Upper lobe of left lung (tissue), 6 donors: ENCODE results near the gene C20orf96. TPM values are rescaled to one million over a fixed set of nuclear protein-coding genes. Genes with fewer than 3 reads are reported as not detected.

Source experiments
- ATAC-seq, 2 donors: fragments of 200-7000 bp; cut with Tn5 transposase; one replicate each; pipeline ENCODE4 v1.9.1; 2022; ENCODE audit warnings: mild to moderate bottlenecking in 2 of 2, moderate library complexity in 2 of 2; ENCODE audit not compliant: low FRiP score in 2 of 2
- DNase-seq, 2 donors: peaks; one replicate each; pipeline ENCODE4 v3.0.0-alpha.2; 2019 to 2020
- H3K27ac ChIP-seq, 4 donors: fragments of 200-600 bp; sonication (generic); one replicate each; pipeline ENCODE4 v1.5.1; 2016 to 2019
- H3K27me3 ChIP-seq, 4 donors: fragments of 200-600 bp; sonication (generic); one replicate each; pipeline ENCODE4 v1.5.1; 2017 to 2019
- H3K36me3 ChIP-seq, 4 donors: fragments of 200-600 bp; sonication (generic); one replicate each; pipeline ENCODE4 v1.5.1; 2016 to 2019
- H3K4me1 ChIP-seq, 4 donors: fragments of 200-600 bp; sonication (generic); one replicate each; pipeline ENCODE4 v1.5.1; 2018 to 2019
- H3K4me3 ChIP-seq, 4 donors: fragments of 200-600 bp; sonication (generic); one replicate each; pipeline ENCODE4 v1.5.1; 2017 to 2019; ENCODE audit warnings: mild to moderate bottlenecking in 2 of 4, moderate library complexity in 1 of 4
- H3K9me3 ChIP-seq, 4 donors: fragments of 200-600 bp; sonication (generic); one replicate each; pipeline ENCODE4 v1.5.1; 2018 to 2019
- EP300 ChIP-seq, 4 donors: sonication (generic); formaldehyde crosslinking; IDR thresholded peaks; one replicate each; pipeline ENCODE4 v1.5.1; 2017; ENCODE audit warnings: antibody characterized with exemption in 4 of 4, control low read depth in 2 of 4
- POLR2A ChIP-seq, 4 donors: fragments of 450-650 bp; IDR thresholded peaks; one replicate each; pipeline ENCODE4 v1.5.1; 2016 to 2017; ENCODE audit warnings: antibody characterized with exemption in 4 of 4, mild to moderate bottlenecking in 2 of 4
- POLR2AphosphoS5 ChIP-seq, 2 donors: sonication (generic); formaldehyde crosslinking; IDR thresholded peaks; one replicate each; pipeline ENCODE4 v1.5.1; 2017; ENCODE audit warnings: antibody characterized with exemption in 2 of 2
- WGBS, 2 donors: methylation state at CpG; one replicate each; pipeline ENCODE4 v1.1.5; 2017 to 2018; 5-methylcytosine and 5-hydroxymethylcytosine counted together
- total RNA-seq, 6 donors: library from RNA; depleted of rRNA in 4 of 6; stranded (reverse); fragments of >200 nt in 4 of 6; gene quantifications; one replicate each; pipeline versions ENCODE4 v1.1.0 to v1.2.1, GENCODE V29; 2016 to 2021
- TF ChIP-seq, protein P1 (sequence below), 6 experiments: fragments of 450-650 bp in 4 of 6; fragments of 200-600 bp in 2 of 6; sonication (generic) in 2 of 6; IDR thresholded peaks; one replicate each; pipeline ENCODE4 v1.5.1; 2016 to 2019; ENCODE audit warnings: antibody characterized with exemption in 6 of 6
- donor health status: DM: no; HTN: no; CAD: no; lungs with moderate emphysema.
- donor health status: DM: no; HTN: yes; CAD: no; lungs with severe emphysema.

Gene C20orf96
- total RNA-seq, 6 donors from 2014 or later, result 3.0 to 31.4 (median 10.3) TPM

DNA sequence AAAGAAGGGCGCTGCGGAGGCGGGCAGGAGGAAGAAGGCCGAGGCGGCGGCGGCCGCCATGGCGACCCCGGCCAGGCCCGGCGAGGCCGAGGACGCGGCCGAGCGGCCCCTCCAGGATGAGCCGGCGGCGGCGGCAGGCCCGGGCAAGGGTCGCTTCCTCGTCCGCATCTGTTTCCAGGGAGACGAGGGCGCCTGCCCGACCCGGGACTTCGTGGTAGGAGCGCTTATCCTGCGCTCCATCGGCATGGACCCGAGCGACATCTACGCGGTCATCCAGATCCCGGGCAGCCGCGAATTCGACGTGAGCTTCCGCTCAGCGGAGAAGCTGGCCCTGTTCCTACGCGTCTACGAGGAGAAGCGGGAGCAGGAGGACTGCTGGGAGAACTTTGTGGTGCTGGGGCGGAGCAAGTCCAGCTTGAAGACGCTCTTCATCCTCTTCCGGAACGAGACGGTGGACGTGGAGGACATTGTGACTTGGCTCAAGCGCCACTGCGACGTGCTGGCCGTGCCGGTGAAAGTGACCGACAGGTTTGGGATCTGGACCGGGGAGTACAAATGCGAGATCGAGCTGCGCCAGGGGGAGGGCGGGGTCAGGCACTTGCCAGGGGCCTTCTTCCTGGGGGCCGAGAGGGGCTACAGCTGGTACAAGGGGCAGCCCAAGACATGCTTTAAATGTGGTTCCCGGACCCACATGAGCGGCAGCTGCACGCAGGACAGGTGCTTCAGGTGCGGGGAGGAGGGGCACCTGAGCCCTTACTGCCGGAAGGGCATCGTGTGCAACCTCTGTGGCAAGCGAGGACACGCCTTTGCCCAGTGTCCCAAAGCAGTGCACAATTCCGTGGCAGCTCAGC, 7.6 kb upstream of the C20orf96 start:
- 0% methylated on average over 17 to 46 of the region's 75 CpGs for WGBS, 2 donors
- Histone ChIP-seq H3K4me3 (peak overlapping the region; percentile 79 to 92 (median 86)), H3K36me3 (no peaks in the 10 kb centered on the region), H3K27me3 (no peaks in the 10 kb centered on the region), H3K4me1 (peaks cover 34 to 48% (median 36%) of the 10 kb centered on the region in 4 donors), H3K27ac (peak overlapping the region; percentile 94 to 100 (median 99)), H3K9me3 (no peaks in the 10 kb centered on the region)
- ATAC-seq, result peak; percentile 77
- TF ChIP-seq POLR2A (IDR thresholded peaks at IDR 0.05) (peak in 3 of 4 donors; percentile 18 to 71 (median 59)), POLR2AphosphoS5 (IDR thresholded peaks at IDR 0.05) (peak; percentile 77 to 79), EP300 (IDR thresholded peaks at IDR 0.05) (no peak)
- TF ChIP-seq, protein P1, sequence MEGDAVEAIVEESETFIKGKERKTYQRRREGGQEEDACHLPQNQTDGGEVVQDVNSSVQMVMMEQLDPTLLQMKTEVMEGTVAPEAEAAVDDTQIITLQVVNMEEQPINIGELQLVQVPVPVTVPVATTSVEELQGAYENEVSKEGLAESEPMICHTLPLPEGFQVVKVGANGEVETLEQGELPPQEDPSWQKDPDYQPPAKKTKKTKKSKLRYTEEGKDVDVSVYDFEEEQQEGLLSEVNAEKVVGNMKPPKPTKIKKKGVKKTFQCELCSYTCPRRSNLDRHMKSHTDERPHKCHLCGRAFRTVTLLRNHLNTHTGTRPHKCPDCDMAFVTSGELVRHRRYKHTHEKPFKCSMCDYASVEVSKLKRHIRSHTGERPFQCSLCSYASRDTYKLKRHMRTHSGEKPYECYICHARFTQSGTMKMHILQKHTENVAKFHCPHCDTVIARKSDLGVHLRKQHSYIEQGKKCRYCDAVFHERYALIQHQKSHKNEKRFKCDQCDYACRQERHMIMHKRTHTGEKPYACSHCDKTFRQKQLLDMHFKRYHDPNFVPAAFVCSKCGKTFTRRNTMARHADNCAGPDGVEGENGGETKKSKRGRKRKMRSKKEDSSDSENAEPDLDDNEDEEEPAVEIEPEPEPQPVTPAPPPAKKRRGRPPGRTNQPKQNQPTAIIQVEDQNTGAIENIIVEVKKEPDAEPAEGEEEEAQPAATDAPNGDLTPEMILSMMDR (IDR thresholded peaks at IDR 0.05), result no peak
- DNase-seq, result peak; percentile 88 to 90

DNA sequence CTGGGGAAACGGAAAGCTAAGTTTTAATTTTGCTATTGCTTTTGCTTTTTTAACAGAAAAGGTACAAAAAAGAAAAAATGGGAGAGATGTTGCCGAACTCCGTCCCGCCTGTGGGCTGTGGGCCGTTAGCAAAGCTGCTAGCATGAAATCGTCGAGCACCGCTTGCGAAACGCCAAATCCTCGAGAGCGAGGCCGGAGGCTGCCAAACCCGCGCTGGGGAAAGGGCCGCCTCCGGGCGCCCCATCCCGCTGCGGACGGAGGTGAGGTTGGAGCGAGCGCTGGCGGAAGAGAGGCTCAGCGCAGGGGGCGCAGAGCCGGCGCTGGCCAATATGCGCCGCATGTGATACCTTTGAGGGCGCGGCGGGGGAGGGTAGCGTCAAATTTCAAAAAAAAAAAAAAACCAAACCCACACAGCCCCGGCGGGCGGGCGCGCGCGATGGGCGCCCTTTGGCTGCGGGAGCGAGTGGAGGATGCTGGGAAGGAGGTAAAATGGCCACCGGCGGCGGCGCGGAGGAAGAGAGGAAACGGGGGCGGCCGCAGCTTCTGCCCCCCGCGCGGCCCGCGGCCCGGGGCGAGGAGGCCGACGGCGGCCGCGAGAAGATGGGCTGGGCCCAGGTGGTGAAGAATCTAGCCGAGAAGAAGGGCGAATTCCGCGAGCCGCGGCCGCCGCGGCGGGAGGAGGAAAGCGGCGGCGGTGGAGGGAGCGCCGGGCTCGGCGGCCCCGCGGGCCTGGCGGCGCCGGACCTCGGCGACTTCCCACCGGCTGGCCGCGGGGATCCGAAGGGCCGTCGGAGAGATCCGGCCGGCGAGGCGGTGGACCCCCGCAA, 6.8 kb upstream of the C20orf96 start, which contains the start of gene ZCCHC3:
Gene ZCCHC3 (plus strand): TSS at position 473 of the 827 bp plus-strand sequence. CDS start 17 bp downstream, at position 490.
- peak within 1 kb of the TSS; percentile 94 to 100 (median 99) for H3K27ac ChIP-seq
- peaks cover 34 to 48% (median 36%) of the 10 kb centered on the region in 4 donors for H3K4me1 ChIP-seq
- TF ChIP-seq, protein P1 (IDR thresholded peaks at IDR 0.05), result peak in 3 of 6 experiments; percentile 8 to 21 (median 12)
- TF ChIP-seq POLR2AphosphoS5 (IDR thresholded peaks at IDR 0.05) (peak; percentile 60 to 87), POLR2A (IDR thresholded peaks at IDR 0.05) (peak in 3 of 4 donors; percentile 68 to 81 (median 72)), EP300 (IDR thresholded peaks at IDR 0.05) (no peak)
- peak; percentile 90 to 96 for DNase-seq
- H3K4me3 ChIP-seq, result peak within 1 kb of the TSS; percentile 79 to 92 (median 86)
- no peaks in the 10 kb centered on the region for H3K36me3 ChIP-seq
- 0 to 1% methylated on average over 63 to 99 of the region's 99 CpGs for WGBS, 2 donors
- ATAC-seq, result peak; percentile 94 to 95
- H3K9me3 ChIP-seq, result no peaks in the 10 kb centered on the region
- H3K27me3 ChIP-seq, result no peaks in the 10 kb centered on the region

DNA sequence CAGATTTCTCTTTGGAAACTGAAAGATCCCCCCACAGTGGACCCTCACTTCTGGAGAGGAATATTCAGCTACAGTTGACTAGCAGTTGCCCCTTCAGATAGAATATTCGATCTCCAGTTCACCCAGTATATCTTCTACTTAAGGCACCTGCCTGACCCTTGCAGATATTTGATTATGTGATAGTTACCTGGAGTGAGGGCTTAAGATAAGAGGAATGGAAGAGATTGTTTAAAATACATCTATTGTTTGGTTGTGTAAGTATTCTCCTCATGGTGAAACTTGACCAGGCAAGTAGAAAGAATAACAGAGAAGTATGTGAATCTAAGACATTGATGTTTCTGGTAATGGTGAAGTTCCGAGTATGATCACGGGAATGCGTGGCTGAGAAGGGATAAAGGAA, 5.3 kb upstream of the C20orf96 start:
- WGBS, 2 donors, result 87 to 93% methylated on average over 4 of the region's 4 CpGs
- no peak for DNase-seq
- Histone ChIP-seq H3K36me3 (no peaks in the 10 kb centered on the region), H3K27me3 (no peaks in the 10 kb centered on the region), H3K27ac (no peak overlapping the region), H3K9me3 (no peaks in the 10 kb centered on the region), H3K4me1 (peaks cover 35 to 48% (median 36%) of the 10 kb centered on the region in 4 donors), H3K4me3 (no peak overlapping the region)
- no peak for ATAC-seq
- no peak for TF ChIP-seq EP300 (IDR thresholded peaks at IDR 0.05)
- TF ChIP-seq, protein P1 (IDR thresholded peaks at IDR 0.05), result no peak
- TF ChIP-seq POLR2A (IDR thresholded peaks at IDR 0.05), result no peak
- TF ChIP-seq POLR2AphosphoS5 (IDR thresholded peaks at IDR 0.05), result no peak

DNA sequence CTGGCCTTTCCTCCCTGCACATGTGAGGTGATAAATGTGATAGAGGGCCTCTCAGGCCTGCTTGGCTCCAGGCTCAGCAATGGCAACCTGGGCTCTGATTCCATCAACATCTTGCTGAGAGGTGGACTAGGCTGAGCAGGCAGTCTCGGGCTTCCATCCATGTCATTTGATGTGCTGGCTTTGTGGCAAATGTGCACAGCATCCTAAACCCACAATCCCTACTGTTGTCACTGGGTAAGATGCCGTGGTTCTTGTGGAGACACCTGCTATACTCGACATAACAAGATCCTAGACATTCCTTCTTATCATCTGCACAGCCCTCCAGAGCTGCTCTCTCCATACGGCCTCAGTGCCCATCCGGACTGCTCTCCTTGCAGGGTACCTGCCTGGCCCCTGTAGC, 4.1 kb upstream of the C20orf96 start:
- H3K9me3 ChIP-seq, result no peaks in the 10 kb centered on the region
- no peak overlapping the region for H3K4me3 ChIP-seq
- TF ChIP-seq, protein P1 (IDR thresholded peaks at IDR 0.05), result no peak
- TF ChIP-seq POLR2AphosphoS5 (IDR thresholded peaks at IDR 0.05) (no peak), POLR2A (IDR thresholded peaks at IDR 0.05) (no peak), EP300 (IDR thresholded peaks at IDR 0.05) (no peak)
- no peaks in the 10 kb centered on the region for H3K27me3 ChIP-seq
- ATAC-seq (no peak), DNase-seq (no peak)
- no peaks in the 10 kb centered on the region for H3K36me3 ChIP-seq
- H3K27ac ChIP-seq, result no peak overlapping the region
- H3K4me1 ChIP-seq, result peaks cover 26 to 43% (median 30%) of the 10 kb centered on the region in 4 donors
- WGBS, 2 donors, result 90 to 97% methylated on average over 5 of the region's 5 CpGs
